ENCODE results near the gene BEST1.

Gene BEST1

DNA sequence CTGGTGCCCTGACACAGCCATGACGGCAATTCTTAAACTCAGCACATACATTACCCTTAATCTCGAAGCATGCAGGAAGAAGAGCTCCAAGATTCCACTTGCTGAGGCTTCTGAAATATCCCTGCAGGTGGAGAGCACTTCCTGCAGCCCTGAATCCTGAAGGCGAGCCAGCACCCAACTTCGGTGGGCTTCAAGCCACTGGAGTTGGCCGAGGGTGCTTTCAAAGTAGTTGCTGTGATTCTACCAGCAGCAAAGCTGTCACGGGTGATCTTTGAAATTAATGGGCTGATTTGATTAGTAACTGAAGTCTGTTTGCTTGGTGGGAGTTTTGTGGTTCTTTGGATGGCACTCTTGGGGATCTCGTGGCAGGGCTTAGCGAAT is 26.3 kb downstream of the BEST1 start:
- H3K27me3 ChIP-seq (ENCODE audit: insufficient read depth, insufficient read length): peaks cover 20% of the 10 kb centered on the region
- H3K9ac ChIP-seq (ENCODE audit: insufficient read length, low read depth): no peak overlapping the region
- no peaks in the 10 kb centered on the region for H3K36me3 ChIP-seq (ENCODE audit: insufficient read depth, insufficient read length, low read length)
- H3K9me3 ChIP-seq (ENCODE audit: insufficient read depth, low read length): no peaks in the 10 kb centered on the region
- H3K4me1 ChIP-seq (ENCODE audit: insufficient read depth, insufficient read length): peaks cover 19% of the 10 kb centered on the region
- TF ChIP-seq SUZ12 (IDR thresholded peaks at IDR 0.05; ENCODE audit: extremely low read depth, insufficient read depth, insufficient read length) (no peak), ZNF274 (IDR thresholded peaks at IDR 0.05; ENCODE audit: low read depth, low read length) (no peak), YY1 (IDR thresholded peaks at IDR 0.05; ENCODE audit: insufficient read depth, insufficient read length) (no peak)
- DNase-seq (ENCODE audit: low read depth, low spot score): no peak
- no peak overlapping the region for H3K4me3 ChIP-seq (ENCODE audit: insufficient read length, low read depth)

DNA sequence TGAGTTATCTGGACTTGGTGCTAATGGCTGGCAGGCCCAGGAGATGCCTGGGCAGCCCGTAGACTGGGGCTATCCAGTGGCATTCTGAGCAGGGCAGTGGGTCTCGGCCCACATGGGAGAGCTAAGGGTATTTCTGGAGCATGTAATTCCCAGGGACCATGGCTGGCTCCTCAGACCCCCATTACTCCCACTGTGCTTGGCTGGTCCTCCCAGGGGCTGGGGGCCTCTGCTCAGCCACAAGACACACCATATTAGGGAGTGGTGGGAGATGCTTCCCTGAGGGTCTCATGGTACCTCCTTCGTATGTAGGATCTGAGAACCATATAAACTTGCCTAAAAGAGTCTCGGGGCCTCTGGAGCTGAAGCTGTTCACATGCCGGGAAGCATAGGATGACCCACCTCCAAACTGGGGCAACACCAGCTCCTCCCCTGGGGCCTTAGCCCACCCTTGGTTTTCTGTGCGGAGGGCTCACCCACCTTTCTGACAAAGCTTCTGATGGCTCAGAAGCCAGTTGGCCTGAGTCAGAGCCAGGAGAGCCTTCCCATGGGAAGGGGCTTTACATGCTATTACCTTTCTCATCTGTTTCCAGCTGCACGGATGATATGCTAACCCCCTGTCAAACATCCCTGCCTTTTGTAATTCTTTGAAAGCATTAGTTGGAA is 26.8 kb downstream of the BEST1 start:
- H3K9ac ChIP-seq (ENCODE audit: insufficient read length, low read depth): no peak overlapping the region
- H3K9me3 ChIP-seq (ENCODE audit: insufficient read depth, low read length): no peaks in the 10 kb centered on the region
- no peak for DNase-seq (ENCODE audit: low read depth, low spot score)
- peaks cover 16% of the 10 kb centered on the region for H3K4me1 ChIP-seq (ENCODE audit: insufficient read depth, insufficient read length)
- TF ChIP-seq YY1 (IDR thresholded peaks at IDR 0.05; ENCODE audit: insufficient read depth, insufficient read length) (no peak), ZNF274 (IDR thresholded peaks at IDR 0.05; ENCODE audit: low read depth, low read length) (no peak), SUZ12 (IDR thresholded peaks at IDR 0.05; ENCODE audit: extremely low read depth, insufficient read depth, insufficient read length) (no peak)
- no peaks in the 10 kb centered on the region for H3K36me3 ChIP-seq (ENCODE audit: insufficient read depth, insufficient read length, low read length)
- H3K27me3 ChIP-seq (ENCODE audit: insufficient read depth, insufficient read length): peaks cover 20% of the 10 kb centered on the region
- no peak overlapping the region for H3K4me3 ChIP-seq (ENCODE audit: insufficient read length, low read depth)

DNA sequence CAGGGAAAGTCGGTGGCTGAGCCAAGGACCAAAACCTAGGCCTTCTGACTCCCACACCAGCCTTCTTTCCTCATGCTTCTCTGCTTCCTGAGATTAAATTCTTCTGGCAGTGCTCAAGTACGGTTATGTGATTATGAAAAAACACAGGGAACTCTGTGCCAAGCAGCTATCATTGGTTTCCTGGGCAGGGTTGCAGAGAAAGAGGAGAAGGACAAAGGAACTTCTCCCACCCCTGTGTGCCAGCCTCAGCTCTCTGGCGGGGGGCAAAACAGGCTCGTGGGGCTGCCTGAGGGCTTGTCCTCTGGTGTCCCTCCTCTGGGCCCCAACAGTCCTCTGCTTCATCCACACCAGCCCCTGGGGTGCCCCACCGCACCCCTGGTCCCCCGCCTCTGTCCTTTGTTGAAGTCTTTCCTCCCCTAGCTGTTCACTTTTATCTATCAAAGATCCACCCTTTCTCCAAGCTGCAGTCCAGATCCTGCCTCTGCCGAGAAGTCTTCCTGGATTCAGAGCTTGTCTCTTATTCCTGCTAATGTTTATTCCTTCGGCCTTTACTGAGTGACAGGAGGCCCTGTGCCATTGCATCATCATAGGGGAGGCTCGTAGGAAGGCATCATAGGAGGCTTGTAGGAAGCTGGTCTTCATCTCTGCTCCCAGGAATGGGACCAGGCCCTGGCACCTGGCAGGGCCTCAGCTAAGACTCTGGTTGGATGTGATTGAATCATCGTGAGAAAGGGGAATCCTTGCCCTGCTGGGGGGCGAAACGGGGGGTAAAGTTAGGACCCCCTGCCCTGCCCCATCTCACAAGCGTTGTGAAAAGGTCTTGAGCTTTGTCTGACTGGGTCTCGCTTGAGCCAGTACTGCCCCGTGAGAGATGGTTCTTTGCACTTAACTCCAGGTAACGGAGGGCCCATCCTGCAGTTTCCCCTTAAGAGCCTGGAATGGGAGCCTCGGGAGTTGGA is 28.8 kb downstream of the BEST1 start:
- peaks cover 5% of the 10 kb centered on the region for H3K4me1 ChIP-seq (ENCODE audit: insufficient read depth, insufficient read length)
- H3K4me3 ChIP-seq (ENCODE audit: insufficient read length, low read depth): no peak overlapping the region
- no peaks in the 10 kb centered on the region for H3K36me3 ChIP-seq (ENCODE audit: insufficient read depth, insufficient read length, low read length)
- no peak for DNase-seq (ENCODE audit: low read depth, low spot score)
- no peak overlapping the region for H3K9ac ChIP-seq (ENCODE audit: insufficient read length, low read depth)
- TF ChIP-seq ZNF274 (IDR thresholded peaks at IDR 0.05; ENCODE audit: low read depth, low read length) (no peak), SUZ12 (IDR thresholded peaks at IDR 0.05; ENCODE audit: extremely low read depth, insufficient read depth, insufficient read length) (no peak), YY1 (IDR thresholded peaks at IDR 0.05; ENCODE audit: insufficient read depth, insufficient read length) (no peak)
- H3K27me3 ChIP-seq (ENCODE audit: insufficient read depth, insufficient read length): peaks cover 27% of the 10 kb centered on the region
- H3K9me3 ChIP-seq (ENCODE audit: insufficient read depth, low read length): no peaks in the 10 kb centered on the region

DNA sequence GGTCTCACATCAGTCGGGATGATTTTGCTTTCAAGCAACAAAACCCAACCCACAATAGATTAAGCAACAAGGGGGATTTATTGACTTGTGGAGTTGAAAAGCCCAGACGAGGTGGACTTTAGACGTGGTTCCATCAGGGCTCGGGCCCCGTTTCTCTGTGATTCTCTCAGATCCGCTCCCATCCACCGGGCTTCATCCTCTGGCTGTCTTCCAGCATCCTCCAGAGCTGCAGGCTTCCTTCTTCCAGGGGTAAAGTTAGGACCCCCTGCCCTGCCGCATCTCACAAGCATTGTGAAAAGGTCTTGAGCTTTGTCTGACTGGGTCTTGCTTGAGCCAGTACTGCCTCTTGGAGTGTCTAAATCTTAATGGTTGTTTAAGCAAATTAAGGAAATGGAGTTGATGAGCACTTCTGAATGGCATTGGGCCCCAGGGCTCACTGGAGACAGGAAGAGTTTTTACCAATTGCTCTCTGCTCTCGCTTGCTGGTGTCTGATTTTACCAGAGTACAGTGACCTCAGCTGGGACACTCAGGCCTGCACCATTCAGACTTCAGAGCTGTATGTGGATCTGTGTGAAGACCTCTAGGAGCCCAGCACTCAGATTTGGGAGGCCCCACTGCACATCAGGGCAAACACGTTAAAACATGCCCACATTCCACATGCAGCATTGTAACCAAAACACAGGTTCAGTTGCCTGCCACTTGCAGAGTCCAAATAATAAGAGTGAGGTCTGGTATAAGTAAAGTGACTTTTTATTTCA is 30.8 kb downstream of the BEST1 start:
- Histone ChIP-seq H3K27me3 (ENCODE audit: insufficient read depth, insufficient read length) (peaks cover 29% of the 10 kb centered on the region), H3K36me3 (ENCODE audit: insufficient read depth, insufficient read length, low read length) (no peaks in the 10 kb centered on the region), H3K9me3 (ENCODE audit: insufficient read depth, low read length) (no peaks in the 10 kb centered on the region), H3K9ac (ENCODE audit: insufficient read length, low read depth) (no peak overlapping the region), H3K4me1 (ENCODE audit: insufficient read depth, insufficient read length) (peaks cover 4% of the 10 kb centered on the region), H3K4me3 (ENCODE audit: insufficient read length, low read depth) (no peak overlapping the region)
- no peak for DNase-seq (ENCODE audit: low read depth, low spot score)
- TF ChIP-seq ZNF274 (IDR thresholded peaks at IDR 0.05; ENCODE audit: low read depth, low read length): no peak
- no peak for TF ChIP-seq YY1 (IDR thresholded peaks at IDR 0.05; ENCODE audit: insufficient read depth, insufficient read length)
- no peak for TF ChIP-seq SUZ12 (IDR thresholded peaks at IDR 0.05; ENCODE audit: extremely low read depth, insufficient read depth, insufficient read length)

DNA sequence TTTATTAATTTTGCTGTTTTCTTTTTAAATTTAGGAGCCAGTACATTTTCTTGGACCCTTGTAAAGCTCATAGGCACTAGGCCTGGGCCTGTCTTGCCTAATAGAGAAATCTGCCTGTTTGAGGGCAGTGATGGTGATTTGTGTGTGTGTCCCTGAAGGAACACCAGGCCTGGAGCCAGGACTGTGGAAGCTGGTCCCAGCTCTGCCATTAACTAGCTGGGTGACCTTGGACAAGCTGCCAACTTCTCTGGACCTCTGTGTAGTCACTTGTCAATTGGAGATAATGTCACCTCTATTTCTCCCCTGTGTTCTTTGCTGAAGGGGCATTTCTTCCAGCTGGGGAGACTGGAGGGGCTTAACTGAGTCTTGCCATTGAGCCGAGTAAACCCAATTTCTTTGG is 33.3 kb downstream of the BEST1 start:
- no peak overlapping the region for H3K9ac ChIP-seq (ENCODE audit: insufficient read length, low read depth)
- H3K4me1 ChIP-seq (ENCODE audit: insufficient read depth, insufficient read length): peaks cover 2% of the 10 kb centered on the region
- H3K9me3 ChIP-seq (ENCODE audit: insufficient read depth, low read length): peaks cover 12% of the 10 kb centered on the region
- no peak for DNase-seq (ENCODE audit: low read depth, low spot score)
- no peak overlapping the region for H3K4me3 ChIP-seq (ENCODE audit: insufficient read length, low read depth)
- no peak for TF ChIP-seq ZNF274 (IDR thresholded peaks at IDR 0.05; ENCODE audit: low read depth, low read length)
- TF ChIP-seq YY1 (IDR thresholded peaks at IDR 0.05; ENCODE audit: insufficient read depth, insufficient read length): no peak
- TF ChIP-seq SUZ12 (IDR thresholded peaks at IDR 0.05; ENCODE audit: extremely low read depth, insufficient read depth, insufficient read length): no peak
- peaks cover 25% of the 10 kb centered on the region for H3K27me3 ChIP-seq (ENCODE audit: insufficient read depth, insufficient read length)
- no peaks in the 10 kb centered on the region for H3K36me3 ChIP-seq (ENCODE audit: insufficient read depth, insufficient read length, low read length)

DNA sequence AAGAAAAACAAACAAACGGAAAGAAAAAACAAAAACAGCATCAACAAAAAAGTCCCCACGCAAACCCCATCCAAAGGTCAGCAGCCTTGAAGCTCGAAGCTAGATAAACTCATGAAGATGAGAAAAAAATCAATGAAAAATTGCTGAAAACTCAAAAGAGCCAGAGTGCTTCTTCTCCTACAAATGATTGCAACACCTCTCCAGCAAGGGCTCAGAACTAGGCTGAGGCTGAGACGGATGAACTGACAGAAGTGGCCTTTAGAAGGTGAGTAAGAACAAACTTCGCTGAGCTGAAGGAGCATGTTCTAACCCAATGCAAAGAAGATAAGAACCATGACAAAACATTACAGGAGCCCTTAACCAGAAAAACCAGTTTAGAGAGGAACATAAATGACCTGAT is 35.7 kb downstream of the BEST1 start:
- H3K4me1 ChIP-seq (ENCODE audit: insufficient read depth, insufficient read length): peaks cover 2% of the 10 kb centered on the region
- H3K36me3 ChIP-seq (ENCODE audit: insufficient read depth, insufficient read length, low read length): no peaks in the 10 kb centered on the region
- H3K27me3 ChIP-seq (ENCODE audit: insufficient read depth, insufficient read length): peaks cover 13% of the 10 kb centered on the region
- H3K9ac ChIP-seq (ENCODE audit: insufficient read length, low read depth): no peak overlapping the region
- H3K9me3 ChIP-seq (ENCODE audit: insufficient read depth, low read length): peaks cover 12% of the 10 kb centered on the region
- H3K4me3 ChIP-seq (ENCODE audit: insufficient read length, low read depth): no peak overlapping the region
- TF ChIP-seq ZNF274 (IDR thresholded peaks at IDR 0.05; ENCODE audit: low read depth, low read length): no peak
- no peak for DNase-seq (ENCODE audit: low read depth, low spot score)

DNA sequence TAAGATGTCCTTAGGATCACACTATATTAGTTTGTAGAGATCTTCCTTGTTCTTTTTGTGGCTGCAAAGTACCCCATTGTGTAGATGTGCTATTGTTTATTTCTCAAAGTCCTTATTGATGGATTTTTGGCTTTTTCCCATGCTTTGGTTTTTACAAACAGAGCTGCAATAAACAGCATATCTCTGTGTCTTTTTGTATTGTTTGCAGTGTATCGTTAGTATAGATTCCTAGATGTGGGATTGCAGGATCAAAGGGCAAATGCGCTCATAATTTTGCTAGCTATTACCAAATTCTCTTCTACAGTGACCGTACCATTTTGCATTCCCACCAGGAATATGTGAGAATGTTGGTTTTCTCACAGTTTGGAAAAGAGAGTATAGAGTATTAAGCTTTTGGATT is 44.8 kb downstream of the BEST1 start:
- Histone ChIP-seq H3K27me3 (ENCODE audit: insufficient read depth, insufficient read length) (no peaks in the 10 kb centered on the region), H3K4me1 (ENCODE audit: insufficient read depth, insufficient read length) (no peaks in the 10 kb centered on the region), H3K36me3 (ENCODE audit: insufficient read depth, insufficient read length, low read length) (no peaks in the 10 kb centered on the region), H3K9me3 (ENCODE audit: insufficient read depth, low read length) (peaks cover 21% of the 10 kb centered on the region), H3K4me3 (ENCODE audit: insufficient read length, low read depth) (no peak overlapping the region), H3K9ac (ENCODE audit: insufficient read length, low read depth) (no peak overlapping the region)
- DNase-seq (ENCODE audit: low read depth, low spot score): no peak
- TF ChIP-seq YY1 (IDR thresholded peaks at IDR 0.05; ENCODE audit: insufficient read depth, insufficient read length) (no peak), SUZ12 (IDR thresholded peaks at IDR 0.05; ENCODE audit: extremely low read depth, insufficient read depth, insufficient read length) (no peak), ZNF274 (IDR thresholded peaks at IDR 0.05; ENCODE audit: low read depth, low read length) (no peak)

All from NT2/D1 (cell line).